ENCODE data around the gene SPINK7. TPM values are rescaled to one million over a fixed set of nuclear protein-coding genes. Genes with fewer than 3 reads are reported as not detected.
"Not testable (repeated sequence)": the region's sequence is repeated elsewhere in the genome, so short reads cannot be mapped to it uniquely, and the experiment has no call there.

SPINK7 gene
- polyA plus RNA-seq = 1 to 10 TPM in 1 of 3 donors, not detected in 2; 2.0 TPM

DNA sequence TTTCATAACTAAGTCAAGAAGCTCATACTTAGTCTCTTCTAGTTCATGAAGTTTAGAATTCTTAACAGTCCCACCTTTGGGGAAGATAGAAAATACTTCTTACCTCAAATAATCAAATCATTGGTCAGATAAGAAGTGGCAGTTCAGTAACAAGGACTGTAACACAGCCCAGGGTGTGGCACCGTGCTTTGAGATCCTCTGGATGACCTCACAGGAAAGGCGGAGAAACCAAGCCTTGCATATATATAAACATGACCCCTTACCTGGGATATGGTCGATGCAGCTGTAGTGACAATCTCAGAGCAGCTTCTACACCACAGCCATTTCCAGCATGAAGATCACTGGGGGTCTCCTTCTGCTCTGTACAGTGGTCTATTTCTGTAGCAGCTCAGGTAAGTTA, at the start of gene SPINK7:
Gene SPINK7, plus strand, starts transcription at position 271 of the 400 bp plus-strand sequence. Its CDS starts 61 bp downstream, at position 332.
- WGBS, 3 donors = 68 to 76% (median 75%) methylated on average over 3 of the region's 3 CpGs
- H3K27ac ChIP-seq (ENCODE audit: low read depth, low read length) = no peak within 1 kb of the TSS

DNA sequence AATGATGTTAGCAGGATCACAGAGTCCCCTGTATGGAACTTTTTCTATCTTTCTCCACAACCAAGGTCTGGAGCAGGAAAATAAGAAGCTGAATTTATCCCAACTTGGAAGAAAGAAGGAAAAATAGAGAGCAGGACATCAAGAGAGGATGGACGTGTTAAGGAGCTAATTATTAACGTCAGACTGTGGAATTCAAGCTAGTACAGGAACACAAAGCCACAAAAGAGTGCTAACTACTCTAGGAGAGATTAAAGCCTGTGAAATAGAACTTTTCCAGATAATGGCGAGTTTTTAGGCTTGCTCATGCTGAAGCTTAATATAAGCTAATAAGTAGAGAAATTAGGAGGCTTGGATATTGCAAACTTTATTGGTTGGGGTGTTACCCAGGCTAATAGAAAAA, 44.3 kb upstream of the SPINK7 start:
- 36 to 71% (median 60%) methylated on average over 3 of the region's 3 CpGs for WGBS, 3 donors
- no peak overlapping the region for H3K27ac ChIP-seq (ENCODE audit: low read depth, low read length)

DNA sequence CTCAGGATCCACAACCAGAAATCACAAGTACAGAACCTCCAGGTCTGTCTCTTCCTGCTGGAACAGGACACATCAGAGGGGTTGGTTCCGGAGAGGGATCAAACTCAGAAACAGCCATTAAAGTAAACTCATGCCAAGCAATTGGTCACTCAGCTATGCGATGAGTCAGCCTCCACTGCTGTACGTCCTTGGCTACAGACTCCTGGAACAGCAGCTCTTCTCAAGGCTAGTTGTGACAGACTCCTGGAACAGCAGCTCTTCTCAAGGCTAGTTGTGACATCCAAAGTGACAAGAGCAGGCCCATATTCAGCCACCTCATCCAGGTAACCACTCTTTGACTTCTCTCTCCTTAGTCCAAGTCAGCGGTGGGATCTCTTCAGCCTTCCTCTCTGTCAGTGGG, 43.7 kb upstream of the SPINK7 start, which contains the start of gene SPINK13:
Gene SPINK13, plus strand, starts transcription at position 229 of the 400 bp plus-strand sequence. CDS start 1,279 bp downstream, outside the sequence.
- 55 to 84% (median 80%) methylated on average over 4 of the region's 4 CpGs for whole genome bisulfite sequencing, 3 donors
- H3K27ac ChIP-seq (ENCODE audit: low read depth, low read length) = no peak within 1 kb of the TSS

DNA sequence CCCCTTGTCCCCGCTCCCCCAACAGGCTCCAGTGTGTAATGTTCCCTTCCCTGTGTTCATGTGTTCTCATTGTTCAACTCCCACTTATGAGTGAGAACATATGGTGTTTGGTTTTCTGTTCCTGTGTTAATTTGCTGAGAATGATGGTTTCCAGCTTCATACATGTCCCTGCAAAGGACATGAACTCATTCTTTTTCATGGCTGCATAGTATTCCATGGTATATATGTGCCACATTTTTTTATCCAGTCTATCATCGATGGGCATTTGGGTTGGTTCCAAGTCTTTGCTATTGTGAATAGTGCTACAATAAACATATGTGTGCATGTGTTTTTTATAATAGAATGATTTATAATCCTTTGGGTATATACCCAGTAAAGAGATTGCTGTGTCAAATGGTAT, 37.1 kb upstream of the SPINK7 start:
- H3K27ac ChIP-seq (ENCODE audit: low read depth, low read length) = not testable (repeated sequence)
- WGBS, 3 donors = 91 to 94% (median 92%) methylated on average over 2 of the region's 2 CpGs

DNA sequence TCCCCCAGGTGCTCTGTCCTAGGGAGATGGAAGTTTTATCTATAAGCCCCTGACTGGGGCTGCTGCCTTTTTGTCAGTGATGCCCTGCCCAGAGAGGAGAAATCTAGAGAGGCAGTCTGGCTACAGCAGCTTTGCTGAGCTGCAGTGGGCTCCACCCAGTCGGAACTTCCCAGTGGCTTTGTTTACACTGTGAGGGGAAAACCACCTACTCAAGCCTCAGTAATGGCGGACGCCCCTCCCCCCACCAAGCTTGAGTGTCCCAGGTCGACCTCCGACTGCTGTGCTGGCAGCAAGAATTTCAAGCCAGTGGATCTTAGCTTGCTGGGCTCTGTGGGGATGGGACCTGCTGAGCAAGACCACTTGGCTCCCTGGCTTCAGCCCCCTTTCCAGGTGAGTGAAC, 31.3 kb upstream of the SPINK7 start:
- WGBS, 3 donors = 17 to 38% (median 31%) methylated on average over 5 of the region's 5 CpGs
- not testable (repeated sequence) for H3K27ac ChIP-seq (ENCODE audit: low read depth, low read length)

DNA sequence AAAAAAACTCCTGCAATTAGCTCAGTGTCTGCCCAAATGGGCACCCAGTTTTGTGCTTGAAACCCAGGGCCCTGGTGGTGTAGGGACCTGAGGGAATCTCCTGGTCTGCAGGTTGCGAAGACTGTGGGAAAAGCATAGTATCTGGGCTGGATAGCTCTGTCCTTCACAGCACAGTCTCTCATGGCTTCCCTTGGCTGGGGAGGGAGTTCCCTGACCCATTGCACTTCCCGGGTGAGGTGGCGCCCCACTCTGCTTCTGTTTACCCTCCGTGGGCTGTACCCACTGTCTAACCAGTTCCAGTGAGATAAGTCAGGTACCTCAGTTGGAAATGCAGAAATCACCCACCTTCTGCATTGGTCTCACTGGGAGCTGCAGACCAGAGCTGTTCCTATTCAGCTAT, 30.9 kb upstream of the SPINK7 start:
- H3K27ac ChIP-seq (ENCODE audit: low read depth, low read length) = not testable (repeated sequence)
- 91 to 98% (median 93%) methylated on average over 4 of the region's 4 CpGs for WGBS, 3 donors

DNA sequence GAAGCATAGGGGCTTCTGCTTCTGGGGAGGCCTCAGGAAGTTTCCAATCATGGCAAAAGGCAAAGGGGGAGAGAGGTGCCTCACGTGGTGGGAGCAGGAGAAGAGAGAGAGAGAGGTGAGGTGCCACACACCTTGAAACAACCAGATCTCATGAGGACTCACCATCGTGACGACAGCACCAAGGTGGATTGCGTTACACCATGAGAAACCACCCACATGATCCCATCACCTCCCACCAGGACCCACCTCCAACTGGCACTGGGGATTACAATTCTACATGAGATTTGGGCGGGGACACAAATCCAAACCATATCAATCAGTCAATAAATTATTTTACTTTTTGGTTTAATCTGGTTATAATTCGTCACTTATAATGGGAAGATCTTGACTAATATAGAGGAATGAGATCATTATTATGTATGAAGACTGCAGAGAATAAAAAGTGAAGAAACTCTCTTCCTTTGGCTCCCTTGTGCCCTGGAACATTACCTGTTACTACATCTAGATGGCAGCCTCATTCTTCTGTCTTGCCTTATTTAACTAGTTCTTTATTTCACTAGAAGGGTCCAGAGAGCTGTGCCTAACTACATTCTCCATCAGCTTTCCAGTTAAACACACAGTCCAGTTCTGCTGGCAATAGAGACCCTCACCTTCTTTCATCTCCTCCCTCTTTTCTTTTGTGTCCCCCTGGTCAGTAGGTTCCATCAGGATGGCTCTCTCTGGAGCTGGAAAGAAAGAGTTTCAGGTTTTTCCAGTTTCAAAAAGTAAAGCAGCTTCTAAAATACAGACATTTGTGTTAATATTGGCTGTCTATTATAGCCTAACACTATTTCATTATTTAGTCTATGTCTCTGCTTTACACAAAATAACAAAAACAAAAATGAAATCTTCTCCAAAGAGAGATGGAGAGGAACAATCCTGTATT, 21.7 kb upstream of the SPINK7 start:
- no peak overlapping the region for H3K27ac ChIP-seq (ENCODE audit: low read depth, low read length)
- WGBS, 3 donors = 67 to 69% (median 68%) methylated on average over 6 of the region's 6 CpGs

DNA sequence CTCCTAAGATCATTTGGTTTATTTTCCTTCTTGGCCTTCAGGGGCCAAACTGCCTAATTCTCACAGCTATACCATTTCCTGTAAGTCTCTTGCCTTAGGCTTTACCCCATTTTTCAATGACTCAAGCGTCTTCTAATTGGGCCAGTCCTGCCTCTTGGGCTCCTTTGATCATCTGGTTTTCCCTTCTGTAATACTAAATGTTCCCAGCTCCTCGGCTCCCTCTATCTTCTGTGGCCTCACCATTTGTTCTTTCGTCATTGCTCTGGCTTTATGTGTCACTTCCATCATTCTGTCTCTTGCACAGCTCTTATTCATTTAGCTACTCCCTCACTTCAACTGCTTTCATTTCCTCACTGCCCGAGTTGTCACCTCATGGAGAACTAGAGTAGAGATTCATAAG, 14.5 kb upstream of the SPINK7 start:
- 68 to 82% (median 74%) methylated on average over 4 of the region's 4 CpGs for WGBS, 3 donors
- H3K27ac ChIP-seq (ENCODE audit: low read depth, low read length) = no peak overlapping the region

DNA sequence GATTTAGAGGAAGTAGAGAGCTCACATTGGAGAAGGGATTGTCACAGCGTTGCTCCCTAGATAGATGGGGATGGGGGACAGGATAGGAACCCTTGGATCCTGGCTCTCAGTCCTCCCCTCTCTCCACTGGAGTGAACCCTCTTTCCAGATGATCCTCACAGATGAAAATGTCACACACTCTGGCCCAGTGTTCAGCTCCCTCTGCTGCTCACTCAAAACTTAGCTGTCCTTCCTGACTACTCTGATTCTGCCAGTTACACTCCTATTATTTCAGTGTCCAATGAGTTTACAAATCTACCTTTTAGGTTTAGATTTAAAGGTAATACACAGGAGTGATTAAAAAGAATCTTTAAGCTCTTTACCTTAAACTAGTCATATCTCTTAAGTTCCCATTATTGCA, 5.8 kb upstream of the SPINK7 start:
- no peak overlapping the region for H3K27ac ChIP-seq (ENCODE audit: low read depth, low read length)
- whole genome bisulfite sequencing, 3 donors = 74 to 78% (median 75%) methylated on average over 1 of the region's 1 CpG

DNA sequence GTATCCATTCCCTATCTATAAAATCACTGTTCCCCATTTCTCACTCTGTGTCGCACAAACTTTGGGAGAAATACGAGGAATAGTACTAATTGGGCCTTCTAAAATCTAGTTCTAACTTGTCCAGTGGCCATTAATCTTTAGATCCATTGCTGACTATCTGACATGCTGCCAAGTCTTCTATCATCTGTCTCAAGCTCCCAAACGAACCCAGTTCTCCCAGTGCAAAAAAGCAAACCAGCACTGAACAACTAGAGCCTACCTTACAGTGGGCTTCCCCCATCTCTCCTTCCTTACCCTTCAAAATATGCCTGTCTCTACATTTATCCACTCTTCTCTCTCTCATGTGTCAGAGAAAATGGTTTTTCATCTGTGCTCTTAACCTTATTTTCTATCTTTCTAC, 3.2 kb upstream of the SPINK7 start:
- H3K27ac ChIP-seq (ENCODE audit: low read depth, low read length) = no peak overlapping the region
- 76 to 83% (median 79%) methylated on average over 3 of the region's 3 CpGs for WGBS, 3 donors

DNA sequence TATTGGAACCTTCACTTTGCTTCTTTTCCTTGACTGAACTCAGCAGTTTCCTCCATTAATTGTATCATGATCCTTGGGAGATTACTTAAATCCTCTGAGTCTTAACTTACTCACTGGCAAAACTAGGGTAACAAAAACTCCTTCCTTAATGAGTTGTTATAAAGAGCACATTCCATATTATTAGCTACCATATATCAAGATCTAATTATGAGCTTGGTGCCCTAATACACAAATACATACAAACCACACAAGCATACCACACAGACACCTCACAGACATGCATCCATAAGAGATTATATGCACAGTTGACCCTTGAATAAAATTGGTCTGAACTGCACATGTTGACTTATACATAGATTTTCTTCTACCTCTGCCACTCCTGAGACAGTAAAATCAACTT, 2.5 kb upstream of the SPINK7 start:
- no peak overlapping the region for H3K27ac ChIP-seq (ENCODE audit: low read depth, low read length)

DNA sequence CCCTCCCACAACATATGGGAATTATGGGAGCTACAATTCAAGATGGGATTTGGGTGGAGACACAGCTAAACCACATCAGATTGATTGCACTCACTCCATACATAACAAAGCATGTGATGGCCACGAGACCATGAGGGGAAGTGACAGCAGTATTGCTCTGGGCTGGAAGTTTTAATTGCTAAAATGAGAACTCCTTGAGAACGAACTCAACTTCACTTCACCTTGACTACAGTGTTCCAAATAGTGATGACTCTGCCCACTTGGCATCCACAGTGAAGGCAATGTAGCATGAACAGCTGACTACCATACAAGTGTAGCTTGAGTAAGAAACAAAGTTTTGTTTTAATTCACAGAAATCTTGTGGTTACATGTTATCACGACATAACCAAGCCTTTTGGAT, 739 bp upstream of the SPINK7 start:
- no peak overlapping the region for H3K27ac ChIP-seq (ENCODE audit: low read depth, low read length)

DNA sequence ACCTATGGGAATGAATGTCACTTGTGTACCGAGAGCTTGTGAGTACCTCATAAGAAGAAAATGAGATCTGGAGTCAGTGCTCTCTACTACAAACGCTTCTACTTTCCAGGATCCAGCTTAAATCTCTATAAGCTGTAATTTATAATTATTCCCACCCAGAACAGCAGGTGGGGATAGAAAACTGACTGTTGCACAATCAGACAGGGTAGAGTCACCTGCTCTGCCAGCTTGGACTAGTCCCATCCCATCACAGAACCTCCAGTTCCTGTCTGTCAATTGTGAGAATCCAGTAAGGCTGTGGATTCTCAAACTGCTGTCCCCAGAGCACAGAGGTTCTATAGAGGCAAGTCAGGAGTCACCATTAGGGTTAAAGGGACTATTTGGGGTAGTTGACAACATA, 2.0 kb downstream of the SPINK7 start:
- H3K27ac ChIP-seq (ENCODE audit: low read depth, low read length) = no peak overlapping the region
- WGBS, 3 donors = 91 to 95% (median 94%) methylated on average over 2 of the region's 2 CpGs

More for the DNA sequence above, 739 bp upstream of the SPINK7 start:
- WGBS, 3 donors = 74 to 81% (median 75%) methylated on average over 3 of the region's 3 CpGs

DNA sequence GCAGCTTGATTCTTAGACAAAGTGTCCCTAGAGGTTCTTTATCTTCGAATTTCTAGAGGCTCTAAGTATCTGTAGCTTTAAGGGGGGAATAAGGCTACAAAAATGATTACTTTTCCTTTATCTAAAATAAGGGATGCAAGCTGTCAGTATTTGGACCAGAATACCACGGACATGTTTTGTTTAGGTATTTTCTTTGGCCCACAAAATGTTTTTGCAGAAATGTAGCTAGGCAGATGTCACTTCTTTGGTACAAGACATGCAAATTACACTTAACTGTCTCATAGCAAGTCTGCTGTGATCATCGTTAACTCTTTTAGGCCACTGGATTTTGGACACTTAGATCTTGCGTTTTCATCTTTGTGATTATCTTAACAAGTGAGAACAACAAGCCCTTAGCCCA, 2.5 kb downstream of the SPINK7 start:
- H3K27ac ChIP-seq (ENCODE audit: low read depth, low read length) = no peak overlapping the region
- 61 to 69% (median 68%) methylated on average over 4 of the region's 4 CpGs for WGBS, 3 donors

DNA sequence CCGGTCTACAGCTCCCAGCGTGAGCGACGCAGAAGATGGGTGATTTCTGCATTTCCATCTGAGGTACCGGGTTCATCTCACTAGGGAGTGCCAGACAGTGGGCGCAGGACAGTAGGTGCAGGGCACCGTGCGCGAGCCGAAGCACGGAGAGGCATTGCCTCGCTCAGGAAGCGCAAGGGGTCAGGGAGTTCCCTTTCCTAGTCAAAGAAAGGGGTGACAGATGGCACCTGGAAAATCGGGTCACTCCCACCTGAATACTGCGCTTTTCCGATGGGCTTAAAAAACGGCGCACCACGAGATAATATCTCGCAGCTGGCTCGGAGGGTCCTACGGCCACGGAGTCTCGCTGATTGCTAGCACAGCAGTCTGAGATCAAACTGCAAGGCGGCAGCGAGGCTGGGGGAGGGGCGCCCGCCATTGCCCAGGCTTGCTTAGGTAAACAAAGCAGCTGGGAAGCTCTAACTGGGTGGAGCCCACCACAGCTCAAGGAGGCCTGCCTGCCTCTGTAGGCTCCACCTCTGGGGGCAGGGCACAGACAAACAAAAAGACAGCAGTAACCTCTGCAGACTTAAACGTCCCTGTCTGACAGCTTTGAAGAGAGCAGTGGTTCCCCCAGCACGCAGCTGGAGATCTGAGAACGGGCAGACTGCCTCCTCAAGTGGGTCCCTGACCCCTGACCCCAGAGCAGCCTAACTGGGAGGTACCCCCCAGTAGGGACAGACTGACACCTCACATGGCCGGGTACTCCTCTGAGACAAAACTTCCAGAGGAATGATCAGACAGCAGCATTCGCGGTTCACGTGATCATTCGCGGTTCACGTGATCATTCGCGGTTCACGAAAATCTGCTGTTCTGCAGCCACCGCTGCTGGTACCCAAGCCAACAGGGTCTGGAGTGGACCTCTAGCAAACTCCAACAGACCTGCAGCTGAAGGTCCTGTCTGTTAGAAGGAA, 8.1 kb downstream of the SPINK7 start:
- not testable (repeated sequence) for H3K27ac ChIP-seq (ENCODE audit: low read depth, low read length)
- 19 to 61% (median 36%) methylated on average over 35 to 42 of the region's 42 CpGs for whole genome bisulfite sequencing, 3 donors

DNA sequence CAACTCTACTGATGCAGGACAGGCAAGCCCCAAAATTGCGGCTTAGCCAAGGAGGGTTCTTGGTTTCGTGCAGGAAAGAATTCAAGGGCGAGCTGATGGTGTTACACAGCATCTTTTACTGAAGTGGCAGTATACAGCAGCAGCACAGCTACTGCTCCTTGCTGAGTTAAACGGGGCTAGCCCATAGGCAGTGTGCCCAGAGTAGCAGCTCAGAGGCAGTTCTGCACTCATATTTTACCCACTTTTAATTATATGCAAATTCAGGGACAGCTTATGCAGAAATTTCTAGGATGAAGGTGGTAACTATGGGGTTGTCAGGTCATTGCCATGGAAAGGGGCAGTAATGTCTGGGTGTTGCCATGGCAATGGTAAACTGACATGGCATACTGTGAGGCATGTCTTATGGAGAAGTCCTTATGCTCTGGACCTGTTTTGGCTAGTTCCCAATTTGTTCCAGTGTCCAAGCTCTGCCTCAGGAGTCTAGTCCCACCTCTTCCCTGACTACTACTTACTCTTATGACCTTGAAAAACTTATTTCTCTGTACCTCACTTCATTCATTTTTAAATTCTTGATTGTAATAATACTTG, 21.1 kb downstream of the SPINK7 start:
- WGBS, 3 donors = 90 to 93% (median 92%) methylated on average over 4 of the region's 4 CpGs
- no peak overlapping the region for H3K27ac ChIP-seq (ENCODE audit: low read depth, low read length)

DNA sequence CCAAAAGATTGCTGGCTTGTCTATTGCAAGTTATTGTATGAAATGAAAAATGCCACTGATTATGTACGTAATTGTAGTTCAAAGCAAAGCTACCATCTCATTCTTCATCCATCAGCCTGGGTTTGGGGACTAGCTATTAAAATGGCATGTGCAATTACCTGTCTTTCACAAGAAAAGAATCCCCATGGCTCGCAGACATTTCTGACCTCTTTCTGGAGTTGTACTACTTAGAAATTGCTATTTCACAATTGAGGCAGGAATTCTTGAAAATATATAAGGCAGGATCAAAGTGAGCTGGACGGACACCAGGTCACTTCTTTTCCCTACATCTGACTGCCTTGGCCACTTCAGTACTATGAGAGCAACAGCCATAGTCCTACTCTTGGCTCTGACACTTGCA, 23.0 kb downstream of the SPINK7 start, which contains the start of gene SPINK9:
Gene SPINK9, plus strand, starts transcription at position 301 of the 400 bp plus-strand sequence. Its CDS starts 55 bp downstream, at position 356.
- no peak within 1 kb of the TSS for H3K27ac ChIP-seq (ENCODE audit: low read depth, low read length)
- 90 to 95% (median 90%) methylated on average over 3 of the region's 3 CpGs for WGBS, 3 donors

DNA sequence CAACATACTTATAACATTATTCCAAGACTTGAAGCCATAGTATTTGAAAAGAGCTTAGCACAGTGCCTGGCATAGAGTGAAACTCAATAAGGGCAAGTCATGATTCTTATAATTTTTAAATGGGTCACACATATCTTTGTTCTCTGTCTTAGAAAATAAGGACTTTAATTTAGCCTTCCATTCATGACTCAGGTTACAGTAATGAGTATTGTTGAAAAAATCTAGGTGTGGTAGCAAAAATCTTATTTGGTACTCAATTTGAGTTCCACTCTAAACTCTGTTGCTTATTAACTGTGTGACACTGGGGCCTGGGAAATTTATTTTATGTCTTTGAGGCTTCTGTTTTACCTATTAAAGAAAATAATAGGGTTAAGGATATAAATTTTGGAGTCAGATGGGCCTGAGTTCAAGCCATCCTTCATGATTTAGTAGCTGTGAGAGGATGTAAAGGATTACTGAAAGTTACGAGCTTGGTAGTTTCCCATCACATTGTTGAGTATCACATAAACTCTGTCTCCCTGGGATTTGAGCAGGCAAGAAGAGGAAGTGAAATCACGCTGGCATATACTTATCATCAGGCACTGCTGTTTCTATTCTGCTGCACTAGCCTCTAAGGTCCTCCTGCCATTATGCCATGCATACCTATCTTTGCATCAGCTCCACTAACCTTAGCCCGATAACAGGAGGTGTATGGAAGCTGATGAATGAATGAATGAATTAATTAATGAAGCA, 24.6 kb downstream of the SPINK7 start:
- H3K27ac ChIP-seq (ENCODE audit: low read depth, low read length) = no peak overlapping the region
- WGBS, 3 donors = 79 to 92% (median 83%) methylated on average over 3 of the region's 3 CpGs

Measured in adipose tissue (tissue), 3 donors.